PFSK-1 (cell line): ENCODE results near the gene PTPRM.

Experiments used
- FOXP2 ChIP-seq: optimal IDR thresholded peaks from 2 replicates; pipeline ENCODE3; 2011; ENCODE audit warnings: borderline replicate concordance, control low read depth, inconsistent platforms; ENCODE audit not compliant: insufficient read depth; ENCODE audit errors: extremely low read length, extremely low read depth
- POLR2AphosphoS5 ChIP-seq: IDR thresholded peaks from 2 replicates; pipeline ENCODE4 v1.6.1; 2012; ENCODE audit warnings: low read depth, mild to moderate bottlenecking, control low read depth, low read length, moderate library complexity
- REST ChIP-seq, 2 experiments: IDR thresholded peaks; 2 replicates each; pipeline versions ENCODE4 v1.6.1 to v1.8.0; 2011 to 2012; ENCODE audit warnings: low read depth in 2 of 2, low read length in 2 of 2, control low read depth in 1 of 2, inconsistent platforms in 1 of 2, mild to moderate bottlenecking in 1 of 2, moderate library complexity in 1 of 2; ENCODE audit not compliant: insufficient read depth in 1 of 2
- SIN3A ChIP-seq: IDR thresholded peaks from 2 replicates; pipeline ENCODE4 v1.6.1; 2012; ENCODE audit warnings: mild to moderate bottlenecking, low read length, moderate library complexity, borderline replicate concordance; ENCODE audit not compliant: insufficient read depth
- TAF1 ChIP-seq: IDR thresholded peaks from 2 replicates; pipeline ENCODE4 v1.6.1; 2012; ENCODE audit warnings: low read length, control low read depth, borderline replicate concordance; ENCODE audit not compliant: insufficient read depth

Gene PTPRM

GRCh38 chr18:7671105-7671504 lies 104.0 kb downstream of the PTPRM start:
- TF ChIP-seq SIN3A (no peak), TAF1 (no peak), POLR2AphosphoS5 (no peak), FOXP2 (no peak), REST (IDR thresholded peaks at IDR 0.05; ENCODE audit: insufficient read depth in 1 of 2, low read depth in 2 of 2, low read length in 2 of 2) (no peak)

- TF ChIP-seq TAF1 = no peak
- no peak for TF ChIP-seq POLR2AphosphoS5
- TF ChIP-seq FOXP2 = no peak
- TF ChIP-seq REST (IDR thresholded peaks at IDR 0.05; ENCODE audit: insufficient read depth in 1 of 2, low read depth in 2 of 2, low read length in 2 of 2) = no peak
- no peak for TF ChIP-seq SIN3A
Observed at GRCh38 chr18:7676253-7676873, 109.2 kb downstream of the PTPRM start.

- no peak for TF ChIP-seq TAF1
- no peak for TF ChIP-seq FOXP2
- no peak for TF ChIP-seq SIN3A
- no peak for TF ChIP-seq POLR2AphosphoS5
- TF ChIP-seq REST (IDR thresholded peaks at IDR 0.05; ENCODE audit: insufficient read depth in 1 of 2, low read depth in 2 of 2, low read length in 2 of 2) = no peak
Observed at GRCh38 chr18:7677001-7677400, 109.9 kb downstream of the PTPRM start.

GRCh38 chr18:7677424-7677823 lies 110.3 kb downstream of the PTPRM start:
- TF ChIP-seq SIN3A = no peak
- TF ChIP-seq TAF1 = no peak
- TF ChIP-seq REST (IDR thresholded peaks at IDR 0.05; ENCODE audit: insufficient read depth in 1 of 2, low read depth in 2 of 2, low read length in 2 of 2) = no peak
- no peak for TF ChIP-seq FOXP2
- TF ChIP-seq POLR2AphosphoS5 = no peak
